Fibroblast of pulmonary artery (primary cell): Measurements from ENCODE around the gene NSD1.
"Not testable (repeated sequence)": the region's sequence is repeated elsewhere in the genome, so short reads cannot be mapped to it uniquely, and the experiment has no call there.

Source experiments
- DNase-seq: peaks from one replicate; pipeline ENCODE4 v3.0.0-alpha.2; 2010; ENCODE audit warnings: low read depth
- H3K4me3 ChIP-seq: replicated peaks from 2 replicates; pipeline ENCODE4 v1.5.1; 2011; ENCODE audit warnings: low read depth, mild to moderate bottlenecking, control low read depth, low read length, moderate library complexity
- TF ChIP-seq, protein P1 (sequence below): IDR thresholded peaks from 2 replicates; pipeline ENCODE4 v1.5.1; 2011; ENCODE audit warnings: mild to moderate bottlenecking, control low read depth, low read length, inconsistent platforms; ENCODE audit errors: missing control alignments

The NSD1 gene

DNA sequence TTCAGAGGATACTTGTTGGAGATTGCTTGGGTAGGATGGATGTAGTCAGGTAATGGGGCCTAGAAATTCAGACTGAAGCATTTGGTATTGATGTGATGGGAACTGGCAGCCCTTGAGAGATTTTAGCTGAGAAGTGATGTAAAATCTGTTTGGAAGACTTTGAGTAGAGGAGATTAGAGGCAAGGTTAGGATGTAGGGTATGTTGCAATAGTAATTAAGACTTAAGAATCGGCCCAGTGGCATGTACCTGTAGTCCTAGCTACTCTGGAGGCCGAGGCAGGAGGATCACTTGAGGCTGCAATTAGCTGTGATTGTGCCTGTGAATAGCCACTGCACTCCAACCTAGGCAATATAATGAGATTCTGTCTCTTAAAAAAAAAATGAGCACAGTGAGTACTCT lies 6.7 kb downstream of the NSD1 start:
- H3K4me3 ChIP-seq = no peak overlapping the region
- TF ChIP-seq, protein P1, sequence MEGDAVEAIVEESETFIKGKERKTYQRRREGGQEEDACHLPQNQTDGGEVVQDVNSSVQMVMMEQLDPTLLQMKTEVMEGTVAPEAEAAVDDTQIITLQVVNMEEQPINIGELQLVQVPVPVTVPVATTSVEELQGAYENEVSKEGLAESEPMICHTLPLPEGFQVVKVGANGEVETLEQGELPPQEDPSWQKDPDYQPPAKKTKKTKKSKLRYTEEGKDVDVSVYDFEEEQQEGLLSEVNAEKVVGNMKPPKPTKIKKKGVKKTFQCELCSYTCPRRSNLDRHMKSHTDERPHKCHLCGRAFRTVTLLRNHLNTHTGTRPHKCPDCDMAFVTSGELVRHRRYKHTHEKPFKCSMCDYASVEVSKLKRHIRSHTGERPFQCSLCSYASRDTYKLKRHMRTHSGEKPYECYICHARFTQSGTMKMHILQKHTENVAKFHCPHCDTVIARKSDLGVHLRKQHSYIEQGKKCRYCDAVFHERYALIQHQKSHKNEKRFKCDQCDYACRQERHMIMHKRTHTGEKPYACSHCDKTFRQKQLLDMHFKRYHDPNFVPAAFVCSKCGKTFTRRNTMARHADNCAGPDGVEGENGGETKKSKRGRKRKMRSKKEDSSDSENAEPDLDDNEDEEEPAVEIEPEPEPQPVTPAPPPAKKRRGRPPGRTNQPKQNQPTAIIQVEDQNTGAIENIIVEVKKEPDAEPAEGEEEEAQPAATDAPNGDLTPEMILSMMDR = no peak
- DNase-seq = no peak

DNA sequence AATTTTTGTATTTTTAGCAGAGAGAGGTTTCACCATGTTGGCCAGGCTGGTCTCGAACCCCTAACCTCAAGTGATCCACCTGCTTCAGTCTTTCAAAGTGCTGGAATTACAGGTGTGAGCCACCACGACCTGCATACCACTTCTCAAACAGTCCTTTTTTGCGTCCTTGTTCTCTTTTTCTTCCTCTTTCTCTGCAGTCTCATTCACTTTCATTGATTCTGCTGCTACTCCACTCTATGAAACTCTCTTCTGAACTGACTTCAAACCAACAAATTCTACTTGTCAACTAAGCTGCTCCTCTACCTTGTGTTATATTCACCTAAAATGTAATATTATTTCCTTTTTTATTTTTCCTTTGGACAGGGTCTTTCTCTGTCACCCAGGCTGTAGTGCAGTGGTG lies 7.9 kb downstream of the NSD1 start:
- TF ChIP-seq, protein P1 = no peak
- DNase-seq = no peak
- no peak overlapping the region for H3K4me3 ChIP-seq

DNA sequence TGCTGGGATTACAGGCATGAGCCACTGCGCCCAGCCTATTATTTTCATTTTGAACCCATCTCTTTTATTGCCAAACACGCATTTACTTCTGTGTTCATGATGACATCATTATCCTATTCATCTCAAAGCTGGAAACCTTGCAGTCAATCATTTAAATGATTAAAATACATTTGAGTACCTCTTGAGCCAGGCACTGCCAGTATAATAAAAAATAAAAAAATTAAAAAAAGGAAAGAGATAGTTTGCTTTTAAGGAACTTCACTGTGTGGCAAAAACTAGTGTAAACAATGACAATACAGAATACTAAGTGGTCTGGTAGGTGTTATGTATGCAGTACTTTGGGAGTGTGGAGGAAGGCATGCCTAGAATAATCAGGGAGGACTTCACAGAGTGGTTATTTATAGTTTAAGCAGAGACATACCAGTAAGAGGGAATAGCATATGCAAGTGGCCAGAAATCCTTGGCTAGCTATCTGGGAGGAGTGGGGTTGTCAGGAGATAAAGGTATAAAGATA lies 8.6 kb downstream of the NSD1 start:
- no peak overlapping the region for H3K4me3 ChIP-seq
- DNase-seq = no peak
- TF ChIP-seq, protein P1 = no peak

DNA sequence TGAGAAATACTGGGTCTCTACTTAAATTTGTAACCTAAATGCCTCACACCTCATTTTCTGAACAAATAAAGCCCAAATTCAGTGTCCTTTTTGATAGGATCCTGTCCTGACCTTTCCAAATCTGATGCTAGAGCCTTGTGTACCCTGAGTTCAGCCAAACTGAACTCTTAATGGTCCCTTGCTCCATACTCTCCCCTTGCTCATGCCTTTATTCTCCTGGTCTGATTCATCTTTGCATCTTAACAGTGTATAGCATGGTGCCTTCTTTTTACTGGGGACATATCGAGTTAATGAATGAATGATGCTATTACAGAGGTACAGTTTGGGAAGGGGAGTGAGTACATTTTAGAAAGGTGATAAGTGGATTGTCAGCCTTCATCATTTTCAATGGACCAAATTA lies 9.2 kb downstream of the NSD1 start:
- DNase-seq = no peak
- TF ChIP-seq, protein P1 = no peak
- no peak overlapping the region for H3K4me3 ChIP-seq

DNA sequence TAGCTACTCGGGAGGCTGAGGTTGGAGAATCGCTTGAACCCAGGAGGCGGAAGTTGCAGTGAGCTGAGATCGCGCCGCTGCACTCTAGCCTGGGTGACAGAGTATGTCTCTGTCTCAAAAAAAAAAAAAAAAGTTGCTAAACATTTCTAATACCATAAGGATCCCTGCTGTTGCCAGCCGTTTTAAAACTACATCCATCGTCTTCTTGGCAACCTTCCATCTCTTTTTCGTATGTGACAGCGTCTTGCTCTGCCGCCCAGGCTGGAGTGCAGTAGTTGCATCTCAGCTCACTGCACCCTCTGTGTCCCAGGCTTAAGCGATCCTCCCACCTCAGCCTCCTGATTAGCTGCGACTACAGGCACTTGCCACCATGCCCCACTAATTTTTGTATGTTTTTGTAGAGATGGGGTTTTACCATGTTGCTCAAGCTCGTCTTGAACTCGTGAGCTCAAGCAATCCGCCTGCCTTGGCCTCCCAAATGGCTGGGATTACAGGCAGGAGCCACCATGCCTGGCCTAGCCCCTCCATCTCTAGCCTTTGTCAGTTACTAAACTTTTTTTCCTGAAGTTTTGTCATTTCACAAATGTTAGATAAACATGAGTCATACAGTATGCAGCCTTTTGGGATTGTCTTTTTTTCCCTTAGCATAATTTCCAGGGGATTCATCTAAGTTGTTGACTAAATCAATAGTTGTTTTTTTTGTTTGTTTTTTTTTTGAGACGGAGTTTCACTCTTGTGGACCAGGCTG lies 13.5 kb downstream of the NSD1 start:
- TF ChIP-seq, protein P1 = no peak
- peak; percentile 34 for DNase-seq
- H3K4me3 ChIP-seq = no peak overlapping the region

DNA sequence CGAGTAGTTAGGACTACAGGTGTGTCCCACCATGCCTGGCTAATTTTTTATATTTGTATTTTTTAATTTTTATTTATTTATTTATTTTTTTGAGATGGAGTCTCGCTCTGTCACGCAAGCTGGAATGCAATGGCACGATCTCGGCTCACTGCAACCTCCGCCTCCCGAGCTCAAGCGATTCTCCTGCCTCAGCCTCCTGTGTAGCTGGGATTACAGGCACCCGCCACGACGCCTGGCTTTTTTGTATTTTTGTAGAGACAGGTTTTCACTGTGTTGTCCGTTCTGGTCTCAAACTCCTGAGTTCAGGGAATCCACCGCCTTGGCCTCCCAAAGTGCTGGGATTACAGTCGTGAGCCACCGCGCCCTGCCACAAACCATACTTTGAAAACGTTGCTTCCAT lies 16.5 kb downstream of the NSD1 start:
- not testable (repeated sequence) for H3K4me3 ChIP-seq, DNase-seq

DNA sequence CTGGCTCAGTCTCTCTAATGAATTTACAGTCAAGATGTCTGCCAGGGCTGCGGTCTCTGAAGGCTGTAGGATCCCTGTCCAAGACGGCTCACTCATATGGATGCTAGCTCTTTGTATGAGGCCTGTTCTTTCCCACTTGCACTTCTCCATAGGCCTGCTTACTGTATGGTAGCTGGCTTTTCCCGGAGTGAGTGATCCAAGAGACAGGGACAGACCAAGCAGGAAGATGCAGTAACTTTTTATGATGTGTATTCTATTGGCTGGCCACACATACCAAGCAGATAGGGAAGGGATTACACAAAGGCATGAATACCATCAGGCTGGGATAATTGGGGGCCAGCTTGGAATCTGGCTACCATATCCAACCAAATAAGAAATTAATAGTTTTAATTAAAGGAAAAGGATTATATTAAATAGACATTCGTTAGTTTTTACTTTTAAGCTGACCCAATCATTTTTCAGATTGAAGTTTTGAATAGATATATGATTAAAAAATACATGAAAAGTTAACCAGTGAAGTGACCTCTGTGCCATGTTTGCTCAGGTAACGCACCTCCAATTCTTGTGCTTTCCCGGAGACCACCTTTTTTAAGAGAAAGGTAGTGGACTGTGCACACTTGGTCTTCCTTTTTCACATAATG lies 20.6 kb downstream of the NSD1 start:
- DNase-seq = peak; percentile 31
- TF ChIP-seq, protein P1 = no peak
- H3K4me3 ChIP-seq = no peak overlapping the region
